GM23338 (cell line): ENCODE measurements around the gene IRF5. TPM values are rescaled to one million over a fixed set of nuclear protein-coding genes. Genes with fewer than 3 reads are reported as not detected.

ENCODE experiments used
- ATAC-seq: fragments of 200-7000 bp; cut with Tn5 transposase; 3 replicates; pipeline ENCODE4 v1.9.1; 2020
- DNase-seq: peaks from one replicate; pipeline ENCODE4 v3.0.0-alpha.2; 2015; ENCODE audit warnings: low spot score
- H2AFZ ChIP-seq: fragments of 200-600 bp; sonication (generic); 2 replicates; pipeline ENCODE4 v1.8.0; 2016; ENCODE audit warnings: antibody characterized with exemption, mild to moderate bottlenecking, moderate library complexity
- H3F3A ChIP-seq: fragments of 200-600 bp; sonication (generic); replicated peaks from 2 replicates; pipeline ENCODE4 v1.8.0; 2017; ENCODE audit warnings: antibody characterized with exemption, mixed run types, low read depth
- H3K27ac ChIP-seq: fragments of 200-600 bp; sonication (generic); 2 replicates; pipeline ENCODE4 v1.6.1; 2016; ENCODE audit warnings: low read depth
- H3K27me3 ChIP-seq: fragments of 200-600 bp; sonication (generic); 2 replicates; pipeline ENCODE4 v1.8.0; 2016; ENCODE audit warnings: mild to moderate bottlenecking, mixed run types, moderate library complexity; ENCODE audit not compliant: insufficient read depth
- H3K36me3 ChIP-seq: fragments of 200-600 bp; sonication (generic); 2 replicates; pipeline ENCODE4 v1.8.0; 2016; ENCODE audit warnings: mild to moderate bottlenecking; ENCODE audit not compliant: insufficient read depth
- H3K4me1 ChIP-seq: fragments of 200-600 bp; sonication (generic); 2 replicates; pipeline ENCODE4 v1.8.0; 2016; ENCODE audit warnings: mild to moderate bottlenecking, moderate library complexity; ENCODE audit not compliant: insufficient read depth
- H3K4me2 ChIP-seq: fragments of 200-600 bp; sonication (generic); 2 replicates; pipeline ENCODE4 v1.7.1; 2017; ENCODE audit warnings: mixed run types
- H3K4me3 ChIP-seq: fragments of 200-600 bp; sonication (generic); 2 replicates; pipeline ENCODE4 v1.6.1; 2016; ENCODE audit warnings: mixed run types
- H3K79me2 ChIP-seq: fragments of 200-600 bp; sonication (generic); replicated peaks from 2 replicates; pipeline ENCODE4 v1.8.0; 2017; ENCODE audit warnings: mild to moderate bottlenecking; ENCODE audit not compliant: insufficient read depth
- H3K9me2 ChIP-seq: fragments of 200-600 bp; sonication (generic); 2 replicates; pipeline ENCODE4 v1.8.0; 2017; ENCODE audit not compliant: insufficient read depth
- H4K20me1 ChIP-seq: fragments of 200-600 bp; sonication (generic); replicated peaks from 2 replicates; pipeline ENCODE4 v1.8.0; 2017; ENCODE audit warnings: mild to moderate bottlenecking; ENCODE audit not compliant: insufficient read depth
- H3K27ac Mint-ChIP-seq: 2 replicates; pipeline ENCODE4 v1.8.0; 2020; ENCODE audit warnings: inconsistent platforms, mild to moderate bottlenecking, moderate library complexity, mixed read lengths
- H3K27me3 Mint-ChIP-seq: 3 replicates; pipeline ENCODE4 v1.8.0; 2022; ENCODE audit warnings: low read depth, mild to moderate bottlenecking, moderate library complexity, mixed read lengths, inconsistent platforms; ENCODE audit not compliant: insufficient read depth, poor library complexity
- H3K36me3 Mint-ChIP-seq: 3 replicates; pipeline ENCODE4 v1.8.0; 2021; ENCODE audit warnings: low read depth, mild to moderate bottlenecking, inconsistent platforms, moderate library complexity, mixed read lengths
- H3K4me1 Mint-ChIP-seq: 3 replicates; pipeline ENCODE4 v1.8.0; 2020; ENCODE audit warnings: mild to moderate bottlenecking, inconsistent platforms, mixed read lengths
- H3K4me3 Mint-ChIP-seq: 3 replicates; pipeline ENCODE4 v1.8.0; 2021; ENCODE audit warnings: moderate library complexity, mild to moderate bottlenecking, inconsistent platforms, mixed read lengths
- H3K9me3 Mint-ChIP-seq: 3 replicates; pipeline ENCODE4 v1.8.0; 2020; ENCODE audit warnings: moderate library complexity, mild to moderate bottlenecking, inconsistent platforms, mixed read lengths
- CREB1 ChIP-seq: fragments of 250-450 bp; sonication (Bioruptor Pico); IDR thresholded peaks from 2 replicates; pipeline ENCODE4 v1.5.0; 2020; ENCODE audit warnings: low read depth, mild to moderate bottlenecking, moderate library complexity
- EZH2 ChIP-seq: fragments of 200-600 bp; sonication (generic); IDR thresholded peaks from one replicate; pipeline ENCODE4 v1.8.0; 2017; ENCODE audit warnings: antibody characterized with exemption, mild to moderate bottlenecking, low read depth; ENCODE audit not compliant: unreplicated experiment
- EZH2phosphoT487 ChIP-seq: fragments of 200-600 bp; sonication (generic); IDR thresholded peaks from one replicate; pipeline ENCODE4 v1.8.1; 2018; ENCODE audit warnings: antibody characterized with exemption; ENCODE audit not compliant: unreplicated experiment
- JUNB ChIP-seq: IDR thresholded peaks from one replicate; pipeline ENCODE4 v1.6.1; 2016; ENCODE audit warnings: antibody characterized with exemption; ENCODE audit not compliant: unreplicated experiment
- NANOG ChIP-seq: IDR thresholded peaks from 2 replicates; pipeline ENCODE4 v1.6.1; 2016; ENCODE audit warnings: antibody characterized with exemption, borderline replicate concordance
- POLR2AphosphoS5 ChIP-seq: IDR thresholded peaks from 2 replicates; pipeline ENCODE4 v1.6.1; 2016; ENCODE audit warnings: antibody characterized with exemption, low read depth
- STAT1 ChIP-seq: IDR thresholded peaks from one replicate; pipeline ENCODE4 v1.6.1; 2016; ENCODE audit warnings: antibody characterized with exemption; ENCODE audit not compliant: unreplicated experiment
- ZNF114 ChIP-seq: fragments of 250-450 bp; sonication (Bioruptor Pico); IDR thresholded peaks from 2 replicates; pipeline ENCODE4 v1.5.0; 2020; ENCODE audit warnings: mild to moderate bottlenecking, moderate library complexity
- ZNF331 ChIP-seq: fragments of 250-450 bp; sonication (Bioruptor Pico); IDR thresholded peaks from 2 replicates; pipeline ENCODE4 v1.5.0; 2020; ENCODE audit warnings: low read depth, mild to moderate bottlenecking, moderate library complexity
- polyA plus RNA-seq: library from polyadenylated mRNA; unstranded; fragments of >200 nt; fragmentation: Nextera tagmentation; extraction: Ambion mirVana; gene quantifications from 2 replicates; pipeline ENCODE4 v1.2.1, GENCODE V29; 2016
- total RNA-seq: library from RNA; depleted of rRNA; stranded (reverse); fragments of >200 nt; shearing (Covaris generic); gene quantifications from 2 replicates; pipeline ENCODE4 v1.2.3, GENCODE V29; 2014
- TF ChIP-seq, protein P1 (sequence below), 2 experiments: fragments of 200-600 bp in 1 of 2; sonication (generic) in 1 of 2; conservative IDR thresholded peaks; 2 replicates each; pipeline versions ENCODE4 v1.5.1 to v1.6.1; 2016 to 2017; ENCODE audit warnings: antibody characterized with exemption in 2 of 2, low read depth in 2 of 2, mild to moderate bottlenecking in 2 of 2, moderate library complexity in 1 of 2
- TF ChIP-seq, protein P2 (sequence below): fragments of 250-450 bp; sonication (Bioruptor Pico); IDR thresholded peaks from 2 replicates; pipeline ENCODE4 v1.5.0; 2020; ENCODE audit warnings: mild to moderate bottlenecking, moderate library complexity
- TF ChIP-seq, protein P3 (sequence below): IDR thresholded peaks from 2 replicates; pipeline ENCODE4 v1.6.1; 2016; ENCODE audit warnings: antibody characterized with exemption
- TF ChIP-seq, protein P4 (sequence below): IDR thresholded peaks from one replicate; pipeline ENCODE4 v1.6.1; 2018; ENCODE audit warnings: antibody characterized with exemption; ENCODE audit not compliant: unreplicated experiment

IRF5 gene
- total and polyA plus RNA-seq, 2 experiments from 2014 or later, result 0.37 to 3.7 TPM

DNA sequence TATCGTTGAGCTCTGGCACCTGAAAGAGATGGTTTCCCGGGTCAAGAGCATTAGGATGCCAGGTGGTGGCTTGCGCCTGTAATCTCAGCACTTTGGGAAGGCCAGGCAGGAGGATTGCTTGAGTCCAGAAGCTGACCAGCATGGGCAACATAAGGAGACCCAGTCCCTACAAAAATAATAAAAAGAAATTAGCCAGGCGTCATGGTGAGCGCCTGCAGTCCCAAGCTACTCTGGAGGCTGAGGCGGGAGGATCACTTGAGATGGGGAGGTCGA lies 21.1 kb upstream of the IRF5 start:
- TF ChIP-seq, protein P1, sequence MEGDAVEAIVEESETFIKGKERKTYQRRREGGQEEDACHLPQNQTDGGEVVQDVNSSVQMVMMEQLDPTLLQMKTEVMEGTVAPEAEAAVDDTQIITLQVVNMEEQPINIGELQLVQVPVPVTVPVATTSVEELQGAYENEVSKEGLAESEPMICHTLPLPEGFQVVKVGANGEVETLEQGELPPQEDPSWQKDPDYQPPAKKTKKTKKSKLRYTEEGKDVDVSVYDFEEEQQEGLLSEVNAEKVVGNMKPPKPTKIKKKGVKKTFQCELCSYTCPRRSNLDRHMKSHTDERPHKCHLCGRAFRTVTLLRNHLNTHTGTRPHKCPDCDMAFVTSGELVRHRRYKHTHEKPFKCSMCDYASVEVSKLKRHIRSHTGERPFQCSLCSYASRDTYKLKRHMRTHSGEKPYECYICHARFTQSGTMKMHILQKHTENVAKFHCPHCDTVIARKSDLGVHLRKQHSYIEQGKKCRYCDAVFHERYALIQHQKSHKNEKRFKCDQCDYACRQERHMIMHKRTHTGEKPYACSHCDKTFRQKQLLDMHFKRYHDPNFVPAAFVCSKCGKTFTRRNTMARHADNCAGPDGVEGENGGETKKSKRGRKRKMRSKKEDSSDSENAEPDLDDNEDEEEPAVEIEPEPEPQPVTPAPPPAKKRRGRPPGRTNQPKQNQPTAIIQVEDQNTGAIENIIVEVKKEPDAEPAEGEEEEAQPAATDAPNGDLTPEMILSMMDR (conservative IDR thresholded peaks at IDR 0.05; ENCODE audit: low read depth in 2 of 2), result no peak
- TF ChIP-seq CREB1 (CRISPR knock-in tag) (no peak), POLR2AphosphoS5 (no peak), ZNF114 (CRISPR knock-in tag) (no peak), JUNB (no peak), EZH2phosphoT487 (no peak), NANOG (no peak), ZNF331 (CRISPR knock-in tag) (no peak), EZH2 (no peak), STAT1 (no peak)
- TF ChIP-seq, protein P2, sequence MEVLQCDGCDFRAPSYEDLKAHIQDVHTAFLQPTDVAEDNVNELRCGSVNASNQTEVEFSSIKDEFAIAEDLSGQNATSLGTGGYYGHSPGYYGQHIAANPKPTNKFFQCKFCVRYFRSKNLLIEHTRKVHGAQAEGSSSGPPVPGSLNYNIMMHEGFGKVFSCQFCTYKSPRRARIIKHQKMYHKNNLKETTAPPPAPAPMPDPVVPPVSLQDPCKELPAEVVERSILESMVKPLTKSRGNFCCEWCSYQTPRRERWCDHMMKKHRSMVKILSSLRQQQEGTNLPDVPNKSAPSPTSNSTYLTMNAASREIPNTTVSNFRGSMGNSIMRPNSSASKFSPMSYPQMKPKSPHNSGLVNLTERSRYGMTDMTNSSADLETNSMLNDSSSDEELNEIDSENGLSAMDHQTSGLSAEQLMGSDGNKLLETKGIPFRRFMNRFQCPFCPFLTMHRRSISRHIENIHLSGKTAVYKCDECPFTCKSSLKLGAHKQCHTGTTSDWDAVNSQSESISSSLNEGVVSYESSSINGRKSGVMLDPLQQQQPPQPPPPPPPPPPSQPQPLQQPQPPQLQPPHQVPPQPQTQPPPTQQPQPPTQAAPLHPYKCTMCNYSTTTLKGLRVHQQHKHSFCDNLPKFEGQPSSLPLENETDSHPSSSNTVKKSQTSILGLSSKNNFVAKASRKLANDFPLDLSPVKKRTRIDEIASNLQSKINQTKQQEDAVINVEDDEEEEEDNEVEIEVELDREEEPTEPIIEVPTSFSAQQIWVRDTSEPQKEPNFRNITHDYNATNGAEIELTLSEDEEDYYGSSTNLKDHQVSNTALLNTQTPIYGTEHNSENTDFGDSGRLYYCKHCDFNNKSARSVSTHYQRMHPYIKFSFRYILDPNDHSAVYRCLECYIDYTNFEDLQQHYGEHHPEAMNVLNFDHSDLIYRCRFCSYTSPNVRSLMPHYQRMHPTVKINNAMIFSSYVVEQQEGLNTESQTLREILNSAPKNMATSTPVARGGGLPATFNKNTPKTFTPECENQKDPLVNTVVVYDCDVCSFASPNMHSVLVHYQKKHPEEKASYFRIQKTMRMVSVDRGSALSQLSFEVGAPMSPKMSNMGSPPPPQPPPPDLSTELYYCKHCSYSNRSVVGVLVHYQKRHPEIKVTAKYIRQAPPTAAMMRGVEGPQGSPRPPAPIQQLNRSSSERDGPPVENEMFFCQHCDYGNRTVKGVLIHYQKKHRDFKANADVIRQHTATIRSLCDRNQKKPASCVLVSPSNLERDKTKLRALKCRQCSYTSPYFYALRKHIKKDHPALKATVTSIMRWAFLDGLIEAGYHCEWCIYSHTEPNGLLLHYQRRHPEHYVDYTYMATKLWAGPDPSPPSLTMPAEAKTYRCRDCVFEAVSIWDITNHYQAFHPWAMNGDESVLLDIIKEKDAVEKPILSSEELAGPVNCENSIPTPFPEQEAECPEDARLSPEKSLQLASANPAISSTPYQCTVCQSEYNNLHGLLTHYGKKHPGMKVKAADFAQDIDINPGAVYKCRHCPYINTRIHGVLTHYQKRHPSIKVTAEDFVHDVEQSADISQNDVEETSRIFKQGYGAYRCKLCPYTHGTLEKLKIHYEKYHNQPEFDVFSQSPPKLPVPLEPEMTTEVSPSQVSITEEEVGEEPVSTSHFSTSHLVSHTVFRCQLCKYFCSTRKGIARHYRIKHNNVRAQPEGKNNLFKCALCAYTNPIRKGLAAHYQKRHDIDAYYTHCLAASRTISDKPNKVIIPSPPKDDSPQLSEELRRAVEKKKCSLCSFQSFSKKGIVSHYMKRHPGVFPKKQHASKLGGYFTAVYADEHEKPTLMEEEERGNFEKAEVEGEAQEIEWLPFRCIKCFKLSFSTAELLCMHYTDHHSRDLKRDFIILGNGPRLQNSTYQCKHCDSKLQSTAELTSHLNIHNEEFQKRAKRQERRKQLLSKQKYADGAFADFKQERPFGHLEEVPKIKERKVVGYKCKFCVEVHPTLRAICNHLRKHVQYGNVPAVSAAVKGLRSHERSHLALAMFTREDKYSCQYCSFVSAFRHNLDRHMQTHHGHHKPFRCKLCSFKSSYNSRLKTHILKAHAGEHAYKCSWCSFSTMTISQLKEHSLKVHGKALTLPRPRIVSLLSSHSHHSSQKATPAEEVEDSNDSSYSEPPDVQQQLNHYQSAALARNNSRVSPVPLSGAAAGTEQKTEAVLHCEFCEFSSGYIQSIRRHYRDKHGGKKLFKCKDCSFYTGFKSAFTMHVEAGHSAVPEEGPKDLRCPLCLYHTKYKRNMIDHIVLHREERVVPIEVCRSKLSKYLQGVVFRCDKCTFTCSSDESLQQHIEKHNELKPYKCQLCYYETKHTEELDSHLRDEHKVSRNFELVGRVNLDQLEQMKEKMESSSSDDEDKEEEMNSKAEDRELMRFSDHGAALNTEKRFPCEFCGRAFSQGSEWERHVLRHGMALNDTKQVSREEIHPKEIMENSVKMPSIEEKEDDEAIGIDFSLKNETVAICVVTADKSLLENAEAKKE (CRISPR knock-in tag), result no peak
- TF ChIP-seq, protein P3, sequence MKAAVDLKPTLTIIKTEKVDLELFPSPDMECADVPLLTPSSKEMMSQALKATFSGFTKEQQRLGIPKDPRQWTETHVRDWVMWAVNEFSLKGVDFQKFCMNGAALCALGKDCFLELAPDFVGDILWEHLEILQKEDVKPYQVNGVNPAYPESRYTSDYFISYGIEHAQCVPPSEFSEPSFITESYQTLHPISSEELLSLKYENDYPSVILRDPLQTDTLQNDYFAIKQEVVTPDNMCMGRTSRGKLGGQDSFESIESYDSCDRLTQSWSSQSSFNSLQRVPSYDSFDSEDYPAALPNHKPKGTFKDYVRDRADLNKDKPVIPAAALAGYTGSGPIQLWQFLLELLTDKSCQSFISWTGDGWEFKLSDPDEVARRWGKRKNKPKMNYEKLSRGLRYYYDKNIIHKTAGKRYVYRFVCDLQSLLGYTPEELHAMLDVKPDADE, result no peak
- TF ChIP-seq, protein P4, sequence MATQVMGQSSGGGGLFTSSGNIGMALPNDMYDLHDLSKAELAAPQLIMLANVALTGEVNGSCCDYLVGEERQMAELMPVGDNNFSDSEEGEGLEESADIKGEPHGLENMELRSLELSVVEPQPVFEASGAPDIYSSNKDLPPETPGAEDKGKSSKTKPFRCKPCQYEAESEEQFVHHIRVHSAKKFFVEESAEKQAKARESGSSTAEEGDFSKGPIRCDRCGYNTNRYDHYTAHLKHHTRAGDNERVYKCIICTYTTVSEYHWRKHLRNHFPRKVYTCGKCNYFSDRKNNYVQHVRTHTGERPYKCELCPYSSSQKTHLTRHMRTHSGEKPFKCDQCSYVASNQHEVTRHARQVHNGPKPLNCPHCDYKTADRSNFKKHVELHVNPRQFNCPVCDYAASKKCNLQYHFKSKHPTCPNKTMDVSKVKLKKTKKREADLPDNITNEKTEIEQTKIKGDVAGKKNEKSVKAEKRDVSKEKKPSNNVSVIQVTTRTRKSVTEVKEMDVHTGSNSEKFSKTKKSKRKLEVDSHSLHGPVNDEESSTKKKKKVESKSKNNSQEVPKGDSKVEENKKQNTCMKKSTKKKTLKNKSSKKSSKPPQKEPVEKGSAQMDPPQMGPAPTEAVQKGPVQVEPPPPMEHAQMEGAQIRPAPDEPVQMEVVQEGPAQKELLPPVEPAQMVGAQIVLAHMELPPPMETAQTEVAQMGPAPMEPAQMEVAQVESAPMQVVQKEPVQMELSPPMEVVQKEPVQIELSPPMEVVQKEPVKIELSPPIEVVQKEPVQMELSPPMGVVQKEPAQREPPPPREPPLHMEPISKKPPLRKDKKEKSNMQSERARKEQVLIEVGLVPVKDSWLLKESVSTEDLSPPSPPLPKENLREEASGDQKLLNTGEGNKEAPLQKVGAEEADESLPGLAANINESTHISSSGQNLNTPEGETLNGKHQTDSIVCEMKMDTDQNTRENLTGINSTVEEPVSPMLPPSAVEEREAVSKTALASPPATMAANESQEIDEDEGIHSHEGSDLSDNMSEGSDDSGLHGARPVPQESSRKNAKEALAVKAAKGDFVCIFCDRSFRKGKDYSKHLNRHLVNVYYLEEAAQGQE, result no peak
- Mint-ChIP-seq H3K4me1 (peaks cover 27% of the 10 kb centered on the region), H3K9me3 (no peaks in the 10 kb centered on the region; the same call in 2 of the 3 replicates), H3K27ac (no peak overlapping the region), H3K36me3 (no peaks in the 10 kb centered on the region; the same call in 2 of the 3 replicates), H3K27me3 (peaks cover 51% of the 10 kb centered on the region), H3K4me3 (peak overlapping the region; percentile 69)
- DNase-seq (no peak), ATAC-seq (no peak)
- Histone ChIP-seq H3K4me2 (peak overlapping the region; percentile 97), H4K20me1 (no peaks in the 10 kb centered on the region), H2AFZ (peak overlapping the region; percentile 94; the same call in 1 of the 2 replicates), H3K4me3 (peak overlapping the region; percentile 76), H3K36me3 (no peaks in the 10 kb centered on the region), H3K9me2 (no peaks in the 10 kb centered on the region), H3K4me1 (peaks cover 10% of the 10 kb centered on the region), H3K27me3 (peaks cover 61% of the 10 kb centered on the region), H3K79me2 (no peaks in the 10 kb centered on the region), H3F3A (peaks cover 7% of the 10 kb centered on the region), H3K27ac (no peak overlapping the region)
